Measurements from ENCODE around the gene LMOD1. TPM values are rescaled to one million over a fixed set of nuclear protein-coding genes. Genes with fewer than 3 reads are reported as not detected.
"Not testable (repeated sequence)": the region's sequence is repeated elsewhere in the genome, so short reads cannot be mapped to it uniquely, and the experiment has no call there.

Gene LMOD1
- total RNA-seq, 1 donor: not detected

GRCh38 chr1:201949491-201949890, 3.1 kb upstream of the LMOD1 start:
- no peak for DNase-seq (ENCODE audit: low read depth in 2 of 3, low spot score in 2 of 3)

DNA sequence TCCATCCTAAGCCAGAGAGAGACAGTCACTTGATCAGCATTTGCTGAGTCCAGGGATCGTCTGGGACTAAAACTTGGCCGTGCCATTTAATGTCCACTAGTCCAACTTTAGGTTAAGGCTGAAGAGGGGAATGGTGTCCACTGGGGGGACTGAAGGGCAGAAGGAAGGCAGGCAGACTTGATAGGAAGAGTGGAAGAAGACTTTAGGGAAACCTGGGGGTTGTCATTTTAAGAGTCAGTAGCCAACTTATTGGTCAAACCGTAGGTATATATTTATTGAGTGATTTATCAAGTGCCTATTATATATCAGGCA, 1.3 kb upstream of the LMOD1 start:
- no peak for DNase-seq (ENCODE audit: low read depth in 2 of 3, low spot score in 2 of 3)

GRCh38 chr1:201945863-201946223, 505 bp downstream of the LMOD1 start:
- DNase-seq (ENCODE audit: low read depth in 2 of 3, low spot score in 2 of 3): no peak

- DNase-seq (ENCODE audit: low read depth in 2 of 3, low spot score in 2 of 3): peak in 2 of 3 donors; percentile 14 to 35
These were observed 1.2 kb downstream of the LMOD1 start for GRCh38 chr1:201945157-201945556.

DNA sequence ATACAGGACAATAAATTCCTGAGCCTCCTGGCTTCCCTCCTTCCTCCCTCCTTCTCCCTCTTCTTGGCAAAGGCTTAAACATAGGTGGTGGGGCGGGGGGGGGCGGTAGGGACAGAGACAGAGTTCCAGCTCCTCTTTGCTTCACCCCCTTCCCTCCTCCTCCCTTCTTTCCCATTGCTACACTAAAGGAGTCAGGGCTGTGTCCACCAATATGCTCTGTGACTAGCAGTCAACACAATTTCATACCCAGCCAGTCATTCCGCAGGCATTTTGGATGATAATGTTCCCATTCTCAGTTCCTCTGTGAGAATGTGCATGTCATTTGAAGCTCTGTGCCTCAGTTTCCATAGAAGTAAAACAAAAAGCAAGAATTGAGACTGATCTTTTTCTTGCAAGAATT, 1.7 kb downstream of the LMOD1 start:
- no peak for DNase-seq (ENCODE audit: low read depth in 2 of 3, low spot score in 2 of 3)

GRCh38 chr1:201944002-201944401, 2.3 kb downstream of the LMOD1 start:
- DNase-seq (ENCODE audit: low read depth in 2 of 3, low spot score in 2 of 3): no peak

DNA sequence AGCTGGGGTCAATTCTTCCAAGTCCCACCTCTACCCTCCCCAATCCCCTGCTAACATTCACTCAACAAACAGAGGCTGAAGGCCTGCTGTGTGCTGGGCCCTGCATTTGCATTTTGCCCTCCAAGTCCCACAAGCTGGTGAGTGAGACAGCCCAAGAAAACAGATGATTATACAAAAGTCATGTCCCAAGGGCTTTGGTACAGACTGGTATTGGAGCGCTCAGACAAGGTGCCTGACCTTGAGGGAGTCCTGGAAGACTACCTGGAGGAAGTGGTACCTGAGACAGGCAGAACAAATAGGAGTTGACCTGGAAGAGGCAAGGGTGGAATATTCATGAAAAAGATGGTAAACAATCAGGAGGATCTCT, 4.2 kb downstream of the LMOD1 start:
- no peak for DNase-seq (ENCODE audit: low read depth in 2 of 3, low spot score in 2 of 3)

DNA sequence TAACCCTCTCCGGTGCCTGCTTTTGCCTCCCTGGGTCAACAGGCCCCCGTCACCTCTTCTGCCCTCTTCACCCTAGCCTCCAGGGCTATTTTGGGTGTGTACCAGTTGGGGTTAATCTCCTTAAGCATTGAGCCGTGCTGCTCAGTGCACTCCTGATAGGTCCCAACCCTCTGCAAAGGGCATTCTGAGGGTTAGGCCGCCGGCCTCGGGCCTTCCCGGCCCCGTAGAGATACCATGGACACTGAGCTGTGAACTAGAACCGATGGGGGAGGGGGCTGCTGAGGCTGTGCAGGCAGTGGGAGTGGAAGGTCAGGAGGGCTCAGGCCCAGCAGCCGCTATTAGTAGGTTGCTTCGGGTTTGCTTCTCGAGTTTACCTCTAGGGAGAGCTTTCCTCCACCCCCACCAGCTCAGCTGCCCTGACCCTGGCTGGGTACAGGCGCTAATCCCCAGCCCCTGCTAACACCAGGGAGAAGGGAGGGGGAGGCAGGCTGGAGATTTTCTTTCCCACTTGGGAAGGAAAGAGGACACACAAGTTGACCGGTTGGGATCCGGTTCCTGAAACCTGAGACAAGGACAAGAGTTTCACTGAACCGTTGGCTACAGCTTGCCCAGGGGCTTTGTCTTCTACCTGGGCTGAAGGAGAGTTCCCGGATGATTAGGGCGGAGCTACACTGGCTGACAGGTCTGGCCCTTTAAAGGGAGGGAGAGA, 4.8 kb downstream of the LMOD1 start:
- no peak for DNase-seq (ENCODE audit: low read depth in 2 of 3, low spot score in 2 of 3)

DNA sequence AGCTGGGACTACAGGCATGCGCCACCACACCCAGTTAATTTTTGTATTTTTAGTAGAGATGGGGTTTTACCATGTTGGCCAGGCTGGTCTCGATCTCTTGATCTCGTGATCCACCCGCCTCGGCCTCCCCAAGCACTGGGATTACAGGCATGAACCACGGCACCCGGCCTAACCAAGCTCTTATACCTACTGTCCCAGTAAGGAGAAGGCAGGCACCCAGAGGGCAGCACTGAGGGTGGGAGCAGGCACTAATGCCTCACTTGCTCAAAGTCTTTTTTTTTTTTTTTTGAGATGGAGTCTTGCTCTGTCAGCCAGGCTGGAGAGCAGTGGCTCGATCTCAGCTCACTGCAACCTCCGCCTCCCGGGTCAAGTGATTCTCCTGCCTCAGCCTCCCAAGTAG, 6.0 kb downstream of the LMOD1 start:
- DNase-seq (ENCODE audit: low read depth in 2 of 3, low spot score in 2 of 3): not testable (repeated sequence)

- DNase-seq (ENCODE audit: low read depth in 2 of 3, low spot score in 2 of 3): no peak
These were observed 6.8 kb downstream of the LMOD1 start for GRCh38 chr1:201939574-201939973.

DNA sequence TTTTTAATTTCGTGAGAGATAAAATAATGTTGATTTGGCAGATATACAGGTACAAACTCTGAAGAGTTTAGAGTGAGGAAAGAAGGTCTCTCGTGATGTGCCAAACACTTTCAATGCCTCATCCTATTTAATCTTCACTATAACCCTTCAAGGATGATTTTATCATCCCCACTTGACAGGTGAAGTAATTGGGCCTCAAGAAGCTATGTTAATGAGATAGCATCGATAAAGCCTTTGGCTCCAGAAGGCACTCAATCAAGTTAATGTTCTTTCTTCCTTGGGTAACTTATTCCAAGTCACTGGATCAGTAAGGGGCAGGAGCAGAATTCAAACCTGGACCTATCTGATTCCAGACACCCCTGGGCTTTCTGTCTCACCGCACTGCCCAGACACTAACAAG, 7.2 kb downstream of the LMOD1 start:
- DNase-seq (ENCODE audit: low read depth in 2 of 3, low spot score in 2 of 3): no peak

DNA sequence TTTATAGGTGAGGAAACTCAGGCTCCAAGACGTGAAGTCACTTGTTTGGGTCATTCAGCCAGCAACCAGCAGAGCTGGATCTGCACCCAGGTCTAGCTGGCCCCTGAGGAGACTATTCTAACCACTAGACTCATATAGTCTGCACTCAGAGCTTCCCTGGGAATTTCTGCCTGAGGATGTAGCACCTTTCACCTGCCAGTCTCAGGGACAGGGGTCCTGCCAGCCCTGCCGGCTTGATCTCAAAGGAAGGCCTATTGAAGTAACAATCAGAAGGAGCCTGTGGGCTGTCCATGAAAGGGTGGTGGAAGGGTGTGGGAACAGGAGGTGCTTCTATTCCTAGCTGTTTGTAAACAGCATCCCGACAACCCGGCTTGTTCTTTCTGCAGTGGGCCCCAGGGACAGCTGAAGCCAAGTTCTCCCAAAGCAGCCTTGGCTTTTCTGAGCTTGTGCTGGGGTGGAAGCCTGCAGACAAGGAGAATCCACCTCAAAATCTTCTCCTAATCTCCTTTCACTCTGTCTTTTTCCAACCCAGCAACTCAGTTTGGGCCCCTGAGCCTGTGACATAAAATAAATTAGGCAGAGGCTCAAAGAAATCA, 7.8 kb downstream of the LMOD1 start:
- no peak for DNase-seq (ENCODE audit: low read depth in 2 of 3, low spot score in 2 of 3)

GRCh38 chr1:201937624-201938213, 8.6 kb downstream of the LMOD1 start:
- no peak for DNase-seq (ENCODE audit: low read depth in 2 of 3, low spot score in 2 of 3)

DNA sequence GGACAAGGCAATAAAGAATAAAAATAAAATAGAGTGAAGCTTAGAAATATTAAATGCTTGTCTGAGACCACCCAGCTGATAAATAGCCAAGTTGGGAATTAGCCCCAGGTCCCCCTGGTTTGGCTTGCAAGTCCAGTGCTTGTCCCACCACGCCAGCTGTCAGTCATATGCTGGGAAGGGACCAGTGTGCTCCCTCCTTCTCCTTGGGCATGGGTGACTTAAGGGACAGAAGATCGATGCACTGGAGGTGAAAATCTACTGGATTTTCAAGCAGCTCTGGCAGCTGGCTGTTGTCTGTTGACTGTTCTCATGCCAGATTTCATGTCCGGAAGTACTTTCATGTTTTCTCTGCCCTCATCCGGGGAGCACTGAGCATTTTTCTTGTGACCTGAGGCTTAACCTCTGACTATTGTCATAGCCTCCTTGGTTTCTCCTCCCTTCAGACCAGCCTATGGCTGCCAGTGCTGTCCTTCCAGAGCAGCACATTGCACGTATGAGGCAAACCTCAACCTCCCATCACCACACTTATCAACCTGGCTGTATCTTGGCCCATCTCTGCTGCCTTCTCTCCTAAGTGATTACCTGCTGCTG, 12.4 kb downstream of the LMOD1 start:
- DNase-seq (ENCODE audit: low read depth in 2 of 3, low spot score in 2 of 3): no peak

DNA sequence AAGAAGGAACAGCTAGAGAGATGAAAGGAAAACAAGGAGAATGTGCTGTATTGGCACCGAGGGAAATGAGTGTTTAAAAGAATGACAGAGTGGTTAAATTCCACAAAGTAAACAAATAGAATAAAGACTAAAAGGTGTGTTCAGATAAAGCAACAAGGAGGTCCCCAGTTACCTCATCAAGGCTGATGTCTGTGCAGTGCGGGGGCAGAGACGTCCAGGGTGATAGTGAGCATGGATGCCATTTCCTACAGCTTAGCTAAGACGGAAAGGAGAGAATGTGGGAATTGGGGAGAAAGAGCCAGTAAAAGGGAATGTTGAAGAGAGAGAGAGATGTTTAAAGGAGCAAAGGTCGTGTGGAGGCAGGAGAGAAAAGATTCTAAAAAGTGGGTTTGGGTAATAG, 15.5 kb downstream of the LMOD1 start:
- no peak for DNase-seq (ENCODE audit: low read depth in 2 of 3, low spot score in 2 of 3)

DNA sequence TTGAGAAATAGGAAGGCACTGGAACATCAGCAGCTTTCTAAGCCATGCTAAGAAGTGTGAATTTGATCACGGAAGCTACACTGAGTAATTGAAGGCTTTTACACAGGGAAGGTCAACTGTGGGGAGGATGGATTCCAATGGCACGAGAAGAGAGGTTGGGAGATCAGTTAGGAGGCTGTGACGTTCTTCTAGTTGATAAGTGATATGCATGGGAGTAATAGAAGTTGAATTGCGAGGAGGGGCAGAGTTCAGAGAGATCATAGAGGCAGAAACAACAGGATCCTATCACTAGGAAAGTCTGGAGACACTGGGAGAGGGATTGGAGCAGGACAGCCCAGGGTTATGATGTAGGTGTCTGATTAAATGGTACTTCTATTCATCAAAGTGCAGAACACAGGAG, 16.2 kb downstream of the LMOD1 start:
- DNase-seq (ENCODE audit: low read depth in 2 of 3, low spot score in 2 of 3): no peak

DNA sequence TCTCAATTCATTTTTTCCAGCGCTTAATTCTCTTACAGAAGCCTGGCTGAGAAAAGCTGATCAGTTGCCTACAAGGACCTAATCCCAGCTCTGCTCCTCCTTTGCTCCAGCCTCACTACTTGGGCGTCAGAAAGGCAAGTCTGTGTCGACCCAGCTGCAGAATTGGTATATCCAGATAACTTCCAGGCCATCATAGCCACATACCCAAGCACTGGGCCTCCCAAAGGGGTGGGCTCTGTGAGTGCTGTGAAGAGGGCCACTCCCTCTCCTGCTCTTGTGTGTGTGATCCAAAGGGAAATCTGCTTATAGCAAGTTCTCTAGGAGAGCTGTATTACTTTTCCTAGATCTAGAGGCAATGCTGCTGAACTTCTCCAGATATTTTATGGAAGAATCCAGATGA, 18.1 kb downstream of the LMOD1 start:
- DNase-seq (ENCODE audit: low read depth in 2 of 3, low spot score in 2 of 3): no peak

DNA sequence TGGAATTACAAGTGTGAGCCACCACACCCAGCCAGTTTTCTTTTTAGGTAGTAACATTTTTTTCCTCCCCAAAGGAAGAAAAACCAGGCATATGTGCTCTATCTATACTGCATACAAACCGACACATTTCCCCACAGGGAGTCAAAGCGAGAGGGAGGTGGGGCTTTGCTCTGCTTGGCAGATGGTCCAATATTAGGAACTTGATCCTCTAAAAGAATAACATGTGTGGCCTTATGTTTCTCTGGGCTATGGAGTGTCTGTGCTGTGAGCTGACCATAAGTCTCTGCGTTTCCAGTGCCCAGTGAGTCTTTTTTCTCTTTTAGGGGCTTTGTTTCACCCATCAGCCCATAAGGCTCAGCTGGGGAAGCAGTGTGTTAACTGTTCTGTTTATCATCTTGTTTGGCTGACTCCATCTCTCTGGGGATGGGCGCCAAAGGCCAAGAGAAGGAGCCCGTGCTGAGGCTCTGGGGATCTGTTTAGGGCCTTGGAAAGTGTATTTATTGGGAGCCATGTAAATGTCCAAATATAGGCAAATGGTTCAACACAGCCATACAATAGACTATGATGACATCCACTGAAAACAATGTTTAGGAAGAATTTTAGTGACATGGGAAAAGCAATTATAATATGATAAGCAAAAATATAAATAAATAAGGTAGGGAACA, 20.2 kb downstream of the LMOD1 start:
- DNase-seq (ENCODE audit: low read depth in 2 of 3, low spot score in 2 of 3): no peak

GRCh38 chr1:201925301-201925567, 21.1 kb downstream of the LMOD1 start:
- DNase-seq (ENCODE audit: low read depth in 2 of 3, low spot score in 2 of 3): no peak

GRCh38 chr1:201921952-201922558, 24.3 kb downstream of the LMOD1 start:
- no peak for DNase-seq (ENCODE audit: low read depth in 2 of 3, low spot score in 2 of 3)

GRCh38 chr1:201918343-201918742, 28.0 kb downstream of the LMOD1 start:
- no peak for DNase-seq (ENCODE audit: low read depth in 2 of 3, low spot score in 2 of 3)

All from hematopoietic multipotent progenitor cell (in vitro differentiated cells).